Measurements from ENCODE around the gene HERC4. TPM values are rescaled to one million over a fixed set of nuclear protein-coding genes. Genes with fewer than 3 reads are reported as not detected.

The HERC4 gene
- total RNA-seq, 1 experiment from 2014 or later = 95.2 TPM

DNA sequence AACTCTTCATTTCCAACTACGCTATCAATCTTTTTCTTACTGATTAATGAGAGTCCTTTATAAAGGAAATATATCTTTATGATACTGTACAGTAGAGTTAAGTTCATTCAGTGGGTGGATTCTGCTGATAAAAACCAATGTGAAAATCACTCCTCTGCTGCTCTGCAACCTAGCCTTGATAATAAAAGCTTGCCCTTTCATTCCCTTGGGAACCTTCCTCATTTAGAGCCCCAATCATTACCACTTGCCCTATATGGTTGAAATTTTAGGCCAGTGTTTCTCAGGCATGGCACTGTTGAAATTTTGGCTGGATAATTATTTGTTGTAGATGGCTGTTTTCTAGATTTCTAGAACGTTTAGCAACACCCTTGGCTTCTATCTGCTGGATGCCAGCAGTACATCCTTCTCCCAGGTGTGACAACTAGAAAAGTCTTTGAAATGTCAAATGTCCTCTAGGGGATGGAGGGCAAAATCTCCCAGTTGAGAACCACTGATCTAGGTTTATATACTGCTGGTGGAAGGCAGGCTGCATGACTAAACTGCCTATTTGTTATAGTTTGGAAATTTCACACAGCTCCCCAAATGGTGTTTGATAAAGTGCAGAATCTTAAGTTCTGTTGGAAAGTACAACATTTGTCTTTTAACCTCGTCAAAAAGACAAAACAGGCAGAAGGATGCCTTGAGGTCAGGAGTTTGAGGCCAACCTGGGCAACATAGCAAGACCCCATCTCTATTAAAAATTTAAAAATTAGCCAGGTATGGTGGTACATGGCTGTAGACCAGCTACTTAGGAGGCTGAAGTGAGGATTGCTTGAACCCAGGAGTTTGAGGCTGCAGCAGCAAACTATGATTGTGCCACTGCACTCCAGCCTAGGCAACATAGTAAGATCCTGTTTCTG, 199.5 kb downstream of the HERC4 start:
- Mint-ChIP-seq H3K27me3 (ENCODE audit: unreplicated experiment) (no peaks in the 10 kb centered on the region), H3K36me3 (ENCODE audit: insufficient read depth, unreplicated experiment) (no peaks in the 10 kb centered on the region), H3K4me3 (ENCODE audit: low read depth, unreplicated experiment) (no peak overlapping the region), H3K4me1 (ENCODE audit: low read depth, unreplicated experiment) (no peaks in the 10 kb centered on the region), H3K9me3 (ENCODE audit: low read depth, unreplicated experiment) (no peaks in the 10 kb centered on the region), H3K27ac (ENCODE audit: unreplicated experiment) (no peak overlapping the region)
- CTCF ChIA-PET = interaction anchor here (0.7 to 1.2 kb wide), 4 partner anchors 10 to 1887 kb away, joined by 3 to 4 read pairs (median 4); no protein-coding TSS in a partner anchor
- intact Hi-C loops (cut with micrococcal nuclease; ENCODE audit: unreplicated experiment) = no loop called here
- BruUV-seq (replicated peaks) = no TSS peak
- DNase-seq = no peak
- TF ChIP-seq, protein P1, sequence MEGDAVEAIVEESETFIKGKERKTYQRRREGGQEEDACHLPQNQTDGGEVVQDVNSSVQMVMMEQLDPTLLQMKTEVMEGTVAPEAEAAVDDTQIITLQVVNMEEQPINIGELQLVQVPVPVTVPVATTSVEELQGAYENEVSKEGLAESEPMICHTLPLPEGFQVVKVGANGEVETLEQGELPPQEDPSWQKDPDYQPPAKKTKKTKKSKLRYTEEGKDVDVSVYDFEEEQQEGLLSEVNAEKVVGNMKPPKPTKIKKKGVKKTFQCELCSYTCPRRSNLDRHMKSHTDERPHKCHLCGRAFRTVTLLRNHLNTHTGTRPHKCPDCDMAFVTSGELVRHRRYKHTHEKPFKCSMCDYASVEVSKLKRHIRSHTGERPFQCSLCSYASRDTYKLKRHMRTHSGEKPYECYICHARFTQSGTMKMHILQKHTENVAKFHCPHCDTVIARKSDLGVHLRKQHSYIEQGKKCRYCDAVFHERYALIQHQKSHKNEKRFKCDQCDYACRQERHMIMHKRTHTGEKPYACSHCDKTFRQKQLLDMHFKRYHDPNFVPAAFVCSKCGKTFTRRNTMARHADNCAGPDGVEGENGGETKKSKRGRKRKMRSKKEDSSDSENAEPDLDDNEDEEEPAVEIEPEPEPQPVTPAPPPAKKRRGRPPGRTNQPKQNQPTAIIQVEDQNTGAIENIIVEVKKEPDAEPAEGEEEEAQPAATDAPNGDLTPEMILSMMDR (IDR thresholded peaks at IDR 0.05; ENCODE audit: unreplicated experiment) = no peak

Other genes starting within 250 kb of the HERC4 start
- gene DNAJC12, start 237.1 kb downstream of the HERC4 start, total RNA-seq (2022) = 0.80 and 1.1 TPM in 2 replicates
- gene SIRT1, start 190.6 kb downstream of the HERC4 start, total RNA-seq (2022) = 19.7 and 26.1 TPM in 2 replicates
- gene MYPN, start 34.2 kb upstream of the HERC4 start, total RNA-seq (2022) = 0.38 and 0.56 TPM in 2 replicates
- gene ATOH7, start 156.8 kb upstream of the HERC4 start, total RNA-seq (2022) = not detected in 2 replicates

All from Calu3 (cell line).